ENCODE data around the gene EMILIN1.
"Not testable (repeated sequence)": the region's sequence is repeated elsewhere in the genome, so short reads cannot be mapped to it uniquely, and the experiment has no call there.

EMILIN1 gene

GRCh38 chr2:27053776-27054175 lies 24.6 kb upstream of the EMILIN1 start:
- no peak for DNase-seq (ENCODE audit: low read depth, low spot score)

- DNase-seq (ENCODE audit: low read depth, low spot score) = no peak
Measured at GRCh38 chr2:27054721-27055120, 23.7 kb upstream of the EMILIN1 start.

- DNase-seq (ENCODE audit: low read depth, low spot score) = no peak
Measured at GRCh38 chr2:27057184-27057583, 21.2 kb upstream of the EMILIN1 start.

- no peak for DNase-seq (ENCODE audit: low read depth, low spot score)
Measured at GRCh38 chr2:27058210-27058609, 20.2 kb upstream of the EMILIN1 start.

- no peak for DNase-seq (ENCODE audit: low read depth, low spot score)
Measured at GRCh38 chr2:27059141-27059820, 19.1 kb upstream of the EMILIN1 start.

- no peak for DNase-seq (ENCODE audit: low read depth, low spot score)
Measured at GRCh38 chr2:27060323-27060722, 18.1 kb upstream of the EMILIN1 start.

- DNase-seq (ENCODE audit: low read depth, low spot score) = no peak
Measured at GRCh38 chr2:27065128-27065527, 13.3 kb upstream of the EMILIN1 start.

GRCh38 chr2:27067385-27067784 lies 11.0 kb upstream of the EMILIN1 start:
- no peak for DNase-seq (ENCODE audit: low read depth, low spot score)

GRCh38 chr2:27069436-27069835 lies 9.0 kb upstream of the EMILIN1 start:
- no peak for DNase-seq (ENCODE audit: low read depth, low spot score)

GRCh38 chr2:27069961-27070618 lies 8.3 kb upstream of the EMILIN1 start:
- no peak for DNase-seq (ENCODE audit: low read depth, low spot score)

- no peak for DNase-seq (ENCODE audit: low read depth, low spot score)
Measured at GRCh38 chr2:27070653-27071276, 7.7 kb upstream of the EMILIN1 start.

GRCh38 chr2:27071277-27071989 lies 7.0 kb upstream of the EMILIN1 start, which contains the start of gene OST4:
OST4 (minus strand) TSS chr2:27071654.
- DNase-seq (ENCODE audit: low read depth, low spot score) = peak; percentile 79

- DNase-seq (ENCODE audit: low read depth, low spot score) = no peak
Measured at GRCh38 chr2:27071990-27072830, 6.2 kb upstream of the EMILIN1 start.

GRCh38 chr2:27072920-27073319 lies 5.5 kb upstream of the EMILIN1 start:
- no peak for DNase-seq (ENCODE audit: low read depth, low spot score)

GRCh38 chr2:27073782-27074181 lies 4.6 kb upstream of the EMILIN1 start:
- no peak for DNase-seq (ENCODE audit: low read depth, low spot score)

- no peak for DNase-seq (ENCODE audit: low read depth, low spot score)
Measured at GRCh38 chr2:27074738-27075565, 3.5 kb upstream of the EMILIN1 start.

- not testable (repeated sequence) for DNase-seq (ENCODE audit: low read depth, low spot score)
Measured at GRCh38 chr2:27075566-27075871, 2.9 kb upstream of the EMILIN1 start.

GRCh38 chr2:27076323-27076722 lies 2.1 kb upstream of the EMILIN1 start:
- DNase-seq (ENCODE audit: low read depth, low spot score) = no peak

- no peak for DNase-seq (ENCODE audit: low read depth, low spot score)
Measured at GRCh38 chr2:27077231-27077630, 1.2 kb upstream of the EMILIN1 start.

GRCh38 chr2:27079233-27080139 lies 1.1 kb downstream of the EMILIN1 start:
- DNase-seq (ENCODE audit: low read depth, low spot score) = no peak
